HepG2 (cell line): ENCODE data around the gene KTI12.

ENCODE experiments used
- EHMT2 ChIP-seq: fragments of 200-600 bp; sonication (generic); IDR thresholded peaks from 2 replicates; pipeline ENCODE4 v1.7.0; 2017; ENCODE audit warnings: antibody characterized with exemption, low read depth, low read length, borderline replicate concordance
- EZH2 ChIP-seq: conservative IDR thresholded peaks from 2 replicates; pipeline ENCODE4 v1.6.1; 2012; ENCODE audit warnings: mild to moderate bottlenecking, low read depth, low read length, moderate library complexity
- SUZ12 ChIP-seq: fragments of 150-350 bp; IDR thresholded peaks from 2 replicates; pipeline ENCODE4 v1.6.1; 2014; ENCODE audit warnings: low read depth, low read length
- ZNF296 ChIP-seq: sonication (generic); formaldehyde crosslinking; conservative IDR thresholded peaks from 2 replicates; pipeline ENCODE4 v1.5.0; 2020; ENCODE audit warnings: mild to moderate bottlenecking, missing genetic modification reagents
- ZNF619 ChIP-seq: sonication (generic); formaldehyde crosslinking; IDR thresholded peaks from 2 replicates; pipeline ENCODE4 v1.4.0; 2020; ENCODE audit warnings: mild to moderate bottlenecking, missing genetic modification reagents
- ZSCAN12 ChIP-seq: sonication (generic); formaldehyde crosslinking; IDR thresholded peaks from 2 replicates; pipeline ENCODE4 v1.9.0; 2021; ENCODE audit warnings: mild to moderate bottlenecking, missing genetic modification reagents

DNA sequence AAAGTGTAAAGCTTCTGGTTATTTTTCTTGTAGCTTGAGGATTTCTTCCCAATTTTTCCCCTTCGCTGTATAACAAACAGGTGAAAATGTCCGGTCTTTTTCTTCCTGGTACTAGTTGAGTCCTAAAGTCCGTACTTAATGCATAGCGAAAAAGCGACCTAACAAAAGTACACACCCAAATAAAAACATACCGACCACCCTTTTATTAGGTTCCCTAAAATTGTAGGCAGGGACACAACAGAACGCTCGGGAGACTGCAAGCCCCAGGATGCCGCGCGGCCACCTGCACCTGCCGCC, 22.2 kb upstream of the KTI12 start:
- TF ChIP-seq ZNF619 (CRISPR knock-in tag) (no peak), EHMT2 (no peak), SUZ12 (peak; percentile 33; the same call in 1 of the 2 replicates), ZNF296 (CRISPR knock-in tag) (no peak), EZH2 (no peak), ZSCAN12 (CRISPR knock-in tag) (no peak)
